T-cell (primary cell): ENCODE measurements around the gene MALAT1. TPM values are rescaled to one million over a fixed set of nuclear protein-coding genes. Genes with fewer than 3 reads are reported as not detected.

Source experiments
- ATAC-seq, 4 experiments: fragments of 200-7000 bp in 3 of 4; fragments of 150-1000 bp in 1 of 4; cut with Tn5 transposase; replicated peaks in 1 of 4; 1 replicate in 3 of 4; 2 replicates in 1 of 4; pipeline ENCODE4 v1.10.0; 2021; ENCODE audit warnings: moderate library complexity in 3 of 4, mild to moderate bottlenecking in 2 of 4, moderate number of reproducible peaks in 1 of 4
- CTCF ChIA-PET, 2 donors: fragments of 300-600 bp; sonication (Branson Sonifier 250); formaldehyde crosslinking; loops; one replicate each; lab custom pipeline; 2022; ENCODE audit warnings: antibody characterized with exemption in 2 of 2; lab: Charles Lee
- POLR2A ChIA-PET, 2 donors: fragments of 300-600 bp; sonication (Branson Sonifier 250); formaldehyde crosslinking; loops; one replicate each; lab custom pipeline; 2022; ENCODE audit warnings: antibody characterized with exemption in 2 of 2; lab: Charles Lee
- DNase-seq, 35 experiments: peaks; one replicate each; pipeline versions ENCODE4 v3.0.0 to v3.0.0-alpha.2; 2013 to 2023
- H3K27ac ChIP-seq: one replicate; pipeline ENCODE4 v1.5.1; 2013; ENCODE audit warnings: low read length
- H3K27me3 ChIP-seq, 2 experiments: replicated peaks in 1 of 2; 1 replicate in 1 of 2; 2 replicates in 1 of 2; pipeline versions ENCODE4 v1.6.1 to v1.7.0; 2013; ENCODE audit warnings: low read length in 1 of 2, mixed read lengths in 1 of 2; ENCODE audit not compliant: control insufficient read depth in 2 of 2, insufficient read depth in 2 of 2; ENCODE audit errors: extremely low read depth in 1 of 2
- H3K36me3 ChIP-seq, 2 donors: 1 replicate in 1 of 2; 2 replicates in 1 of 2; pipeline versions ENCODE4 v1.6.1 to v1.7.0; 2013; ENCODE audit warnings: low read length in 1 of 2; ENCODE audit not compliant: control insufficient read depth in 2 of 2, insufficient read depth in 1 of 2; ENCODE audit errors: extremely low read depth in 1 of 2
- H3K4me1 ChIP-seq, 2 experiments: 1 replicate in 1 of 2; 2 replicates in 1 of 2; pipeline versions ENCODE4 v1.6.1 to v1.7.0; 2013; ENCODE audit warnings: low read length in 2 of 2, mixed read lengths in 1 of 2; ENCODE audit not compliant: insufficient read depth in 2 of 2, control insufficient read depth in 1 of 2; ENCODE audit errors: extremely low read depth in 1 of 2
- H3K4me3 ChIP-seq, 2 donors: 1 replicate in 1 of 2; 2 replicates in 1 of 2; pipeline versions ENCODE4 v1.5.1 to v1.7.0; 2013; ENCODE audit warnings: mild to moderate bottlenecking in 2 of 2, low read length in 1 of 2, moderate library complexity in 1 of 2; ENCODE audit not compliant: control insufficient read depth in 1 of 2; ENCODE audit errors: extremely low read depth in 1 of 2
- H3K9me3 ChIP-seq: 2 replicates; pipeline ENCODE4 v1.7.0; 2013
- H3K27ac Mint-ChIP-seq, 2 donors: one replicate each; pipeline ENCODE4 v1.8.0; 2020 to 2021; ENCODE audit warnings: mild to moderate bottlenecking in 2 of 2, mixed read lengths in 2 of 2
- H3K27me3 Mint-ChIP-seq, 2 donors: one replicate each; pipeline ENCODE4 v1.8.0; 2021 to 2022; ENCODE audit warnings: mixed read lengths in 2 of 2
- H3K36me3 Mint-ChIP-seq: one replicate; pipeline ENCODE4 v1.8.0; 2021; ENCODE audit warnings: mixed read lengths
- H3K4me1 Mint-ChIP-seq, 3 donors: one replicate each; pipeline ENCODE4 v1.8.0; 2020 to 2022; ENCODE audit warnings: mixed read lengths in 3 of 3, mild to moderate bottlenecking in 1 of 3
- H3K4me3 Mint-ChIP-seq, 3 donors: one replicate each; pipeline ENCODE4 v1.8.0; 2020 to 2022; ENCODE audit warnings: mild to moderate bottlenecking in 3 of 3, mixed read lengths in 3 of 3, moderate library complexity in 3 of 3
- H3K9me3 Mint-ChIP-seq, 3 donors: one replicate each; pipeline ENCODE4 v1.8.0; 2020 to 2022; ENCODE audit warnings: mixed read lengths in 3 of 3
- WGBS: methylation state at CpG from one replicate; pipeline ENCODE4 v1.1.5; 2013; ENCODE audit warnings: missing lambda C conversion rate; ENCODE audit not compliant: insufficient coverage; 5-methylcytosine and 5-hydroxymethylcytosine counted together
- total RNA-seq, 35 experiments: library from RNA in 6 of 35; stranded (reverse) in 6 of 35; fragments of 120-200 nt in 1 of 35; gene quantifications; one replicate each; pipeline versions ENCODE4 v1.2.1 to v1.2.4 and lab custom pipeline; 2013 to 2026

MALAT1 gene
- total RNA-seq, 5 donors from 2014 or later (not counting 1 experiment from before 2014, with no cell fraction given): 21,382 to 33,585 (median 22,045) TPM

GRCh38 chr11:65552388-65552951 lies 53.6 kb downstream of the MALAT1 start:
- peaks cover 16% of the 10 kb centered on the region for H3K36me3 Mint-ChIP-seq
- H3K27me3 Mint-ChIP-seq: no peaks in the 10 kb centered on the region
- DNase-seq: no peak
- peaks cover 73 to 81% (median 75%) of the 10 kb centered on the region in 3 donors for H3K4me1 Mint-ChIP-seq
- Histone ChIP-seq H3K27ac (peak overlapping the region; percentile 47), H3K9me3 (no peaks in the 10 kb centered on the region), H3K4me1 (peaks cover 34 to 86% of the 10 kb centered on the region in 2 experiments), H3K27me3 (no peaks in the 10 kb centered on the region), H3K4me3 (no peak overlapping the region), H3K36me3 (peaks cover 3 to 21% of the 10 kb centered on the region in 2 donors)
- peak overlapping the region; percentile 70 to 71 for H3K27ac Mint-ChIP-seq
- 63% methylated on average over 8 of the region's 9 CpGs for WGBS
- ChIA-PET POLR2A (interaction anchor here in 1 of 2 donors (1.1 kb wide), 2 partner anchors 13 to 19 kb away, joined by 3 to 4 read pairs; no protein-coding TSS in a partner anchor), CTCF (interaction anchor here (0.5 to 0.9 kb wide), 3 partner anchors 11 to 13 kb away, joined by 3 to 5 read pairs (median 3); no protein-coding TSS in a partner anchor)
- H3K9me3 Mint-ChIP-seq: no peaks in the 10 kb centered on the region
- peak in 1 of 4 experiments; percentile 0 for ATAC-seq
- peak overlapping the region; percentile 10 to 91 (median 32) for H3K4me3 Mint-ChIP-seq

GRCh38 chr11:65553301-65554001 lies 54.6 kb downstream of the MALAT1 start:
- CTCF ChIA-PET: interaction anchor here (0.5 to 0.9 kb wide), 6 partner anchors 8 to 759 kb away, joined by 3 to 5 read pairs (median 3); no protein-coding TSS in a partner anchor
- Histone ChIP-seq H3K27ac (peak overlapping the region; percentile 47), H3K4me3 (peak overlapping the region; percentile 23 to 38), H3K36me3 (peaks cover 3 to 21% of the 10 kb centered on the region in 2 donors), H3K9me3 (no peaks in the 10 kb centered on the region), H3K27me3 (no peaks in the 10 kb centered on the region), H3K4me1 (peaks cover 27 to 78% of the 10 kb centered on the region in 2 experiments)
- ATAC-seq: peak; percentile 70 to 85 (median 72)
- Mint-ChIP-seq H3K4me1 (peaks cover 65 to 73% (median 65%) of the 10 kb centered on the region in 3 donors), H3K9me3 (no peaks in the 10 kb centered on the region), H3K36me3 (peaks cover 16% of the 10 kb centered on the region), H3K27me3 (no peaks in the 10 kb centered on the region), H3K4me3 (peak overlapping the region; percentile 36 to 91 (median 55)), H3K27ac (peak overlapping the region; percentile 52 to 64)
- peak; percentile 70 to 89 (median 79) for DNase-seq
- POLR2A ChIA-PET: interaction anchor here in 1 of 2 donors (0.5 to 0.6 kb wide), 2 partner anchors 13 to 89 kb away, joined by 3 read pairs; no protein-coding TSS in a partner anchor
- WGBS: 35% methylated on average over 36 of the region's 37 CpGs

DNA sequence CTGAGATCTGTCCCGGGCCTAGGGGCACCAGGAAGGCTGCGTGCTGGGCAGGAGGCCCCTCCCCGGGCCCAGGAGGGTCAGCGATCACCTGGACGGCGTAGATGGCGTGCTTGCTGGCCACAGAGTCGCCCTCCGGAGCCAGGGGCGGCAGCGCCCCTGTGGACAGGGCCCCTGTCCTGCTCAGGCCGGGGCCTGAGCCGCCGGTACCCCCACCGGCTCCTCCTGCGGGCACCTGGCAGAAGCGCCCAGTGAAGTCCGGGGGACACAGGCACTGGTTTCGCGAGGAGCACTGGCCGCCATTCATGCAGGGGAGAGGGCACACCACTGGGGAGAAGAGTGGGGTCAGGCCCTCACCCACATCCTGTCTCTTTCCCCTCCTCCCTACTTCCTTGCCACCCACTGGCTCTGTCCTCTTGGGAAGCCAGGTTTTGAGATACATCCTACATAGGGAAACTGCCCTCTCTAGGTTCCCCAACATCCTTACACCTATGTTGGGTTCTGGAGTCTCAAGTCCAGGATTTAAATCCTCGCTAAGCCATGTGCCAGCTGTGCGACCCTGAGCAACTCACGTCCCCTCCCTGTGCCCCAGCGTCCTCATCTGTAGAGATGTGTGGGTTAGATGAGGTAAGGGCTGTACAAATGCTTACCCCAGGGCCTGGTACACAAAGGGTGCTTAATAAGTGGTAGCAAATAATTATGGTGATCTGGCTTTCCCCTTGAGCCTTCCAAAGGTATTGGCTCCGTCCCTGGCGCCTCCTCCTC lies 55.4 kb downstream of the MALAT1 start:
- no peaks in the 10 kb centered on the region for H3K27me3 ChIP-seq
- POLR2A ChIA-PET: interaction anchor here in 1 of 2 donors (0.5 to 0.6 kb wide), 2 partner anchors 12 to 89 kb away, joined by 3 read pairs; no protein-coding TSS in a partner anchor
- WGBS: 76% methylated on average over 13 of the region's 27 CpGs
- peaks cover 3 to 16% of the 10 kb centered on the region in 2 donors for H3K36me3 ChIP-seq
- Mint-ChIP-seq H3K36me3 (peaks cover 12% of the 10 kb centered on the region), H3K27me3 (no peaks in the 10 kb centered on the region), H3K27ac (peak overlapping the region; percentile 93 to 95), H3K9me3 (no peaks in the 10 kb centered on the region), H3K4me3 (peak overlapping the region; percentile 39 to 91 (median 65)), H3K4me1 (peaks cover 60 to 69% (median 62%) of the 10 kb centered on the region in 3 donors)
- DNase-seq (peak in 2 of 35 experiments; percentile 14 to 34), ATAC-seq (peak in 1 of 4 experiments; percentile 12)
- H3K4me1 ChIP-seq: peaks cover 30 to 78% of the 10 kb centered on the region in 2 experiments
- no peaks in the 10 kb centered on the region for H3K9me3 ChIP-seq
- CTCF ChIA-PET: interaction anchor here in 1 of 2 donors (1.0 kb wide), 1 partner anchor 13 kb away, joined by 3 read pairs; no protein-coding TSS in a partner anchor
- peak overlapping the region; percentile 15 to 38 for H3K4me3 ChIP-seq
- peak overlapping the region; percentile 53 for H3K27ac ChIP-seq

DNA sequence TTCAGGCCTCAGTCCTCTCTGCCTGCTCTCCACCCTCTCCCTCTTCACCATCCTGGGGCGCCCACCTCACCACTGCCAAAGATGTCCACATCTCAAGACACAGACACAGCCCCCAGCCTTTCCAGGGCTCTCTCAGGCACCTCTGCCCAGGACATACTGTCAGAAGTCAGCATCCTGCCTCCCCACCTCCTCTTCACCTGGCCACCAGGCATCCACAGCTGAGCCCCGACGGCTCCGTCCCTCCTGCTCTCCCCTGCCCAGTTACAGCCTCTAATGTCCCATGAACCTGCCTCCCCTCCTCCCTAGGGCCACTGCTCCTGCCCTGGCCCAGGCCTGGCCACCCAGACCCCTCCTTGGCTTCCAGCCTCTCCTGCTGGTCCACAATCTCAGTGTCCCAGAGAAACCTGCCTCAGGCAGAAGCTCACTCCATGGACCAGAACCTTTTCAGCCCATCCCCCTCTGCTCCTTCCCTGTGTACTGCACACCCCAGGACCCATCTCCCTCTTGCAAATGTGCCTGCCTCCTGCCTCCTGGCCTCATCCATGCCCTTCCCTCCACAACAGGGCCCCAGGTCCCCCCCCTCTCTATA lies 56.1 kb downstream of the MALAT1 start:
- Mint-ChIP-seq H3K4me1 (peaks cover 66 to 72% (median 67%) of the 10 kb centered on the region in 3 donors), H3K27ac (peak overlapping the region; percentile 93 to 95), H3K36me3 (peaks cover 9% of the 10 kb centered on the region), H3K9me3 (no peaks in the 10 kb centered on the region), H3K4me3 (peak overlapping the region; percentile 17 to 91 (median 39)), H3K27me3 (no peaks in the 10 kb centered on the region)
- H3K4me1 ChIP-seq: peaks cover 30 to 83% of the 10 kb centered on the region in 2 experiments
- 64% methylated on average over 4 of the region's 4 CpGs for WGBS
- peaks cover 3 to 11% of the 10 kb centered on the region in 2 donors for H3K36me3 ChIP-seq
- POLR2A ChIA-PET: interaction anchor here in 1 of 2 donors (0.7 kb wide), 1 partner anchor 677 kb away, joined by 3 read pairs; the partner anchor contains the start of gene EHD1
- no peak overlapping the region for H3K4me3 ChIP-seq
- ATAC-seq (no peak), DNase-seq (no peak)
- peak overlapping the region; percentile 53 for H3K27ac ChIP-seq
- CTCF ChIA-PET: interaction anchor here in 1 of 2 donors (0.6 to 1.0 kb wide), 2 partner anchors 13 to 467 kb away, joined by 3 read pairs; no protein-coding TSS in a partner anchor
- no peaks in the 10 kb centered on the region for H3K27me3 ChIP-seq
- H3K9me3 ChIP-seq: no peaks in the 10 kb centered on the region

GRCh38 chr11:65555693-65556231 lies 56.9 kb downstream of the MALAT1 start:
- DNase-seq (no peak), ATAC-seq (no peak)
- peak overlapping the region; percentile 93 to 95 for H3K27ac Mint-ChIP-seq
- no peaks in the 10 kb centered on the region for H3K9me3 Mint-ChIP-seq
- Histone ChIP-seq H3K27me3 (no peaks in the 10 kb centered on the region), H3K9me3 (no peaks in the 10 kb centered on the region), H3K4me1 (peaks cover 30 to 91% of the 10 kb centered on the region in 2 experiments), H3K36me3 (peaks cover 3 to 10% of the 10 kb centered on the region in 2 donors), H3K27ac (peak overlapping the region; percentile 53), H3K4me3 (no peak overlapping the region)
- peaks cover 74 to 78% (median 74%) of the 10 kb centered on the region in 3 donors for H3K4me1 Mint-ChIP-seq
- POLR2A ChIA-PET: interaction anchor here in 1 of 2 donors (0.7 kb wide), 1 partner anchor 677 kb away, joined by 3 read pairs; the partner anchor contains the start of gene EHD1
- CTCF ChIA-PET: interaction anchor here in 1 of 2 donors (0.6 to 1.0 kb wide), 2 partner anchors 14 to 466 kb away, joined by 3 read pairs; no protein-coding TSS in a partner anchor
- H3K4me3 Mint-ChIP-seq: peak overlapping the region; percentile 82 to 91 (median 86)
- H3K36me3 Mint-ChIP-seq: peaks cover 9% of the 10 kb centered on the region
- no peaks in the 10 kb centered on the region for H3K27me3 Mint-ChIP-seq
- WGBS: 82% methylated on average over 3 of the region's 6 CpGs
